Measurements from ENCODE around the gene TTC9C.
"Not testable (repeated sequence)": the region's sequence is repeated elsewhere in the genome, so short reads cannot be mapped to it uniquely, and the experiment has no call there.

Gene TTC9C

GRCh38 chr11:62709247-62710000 is 18.9 kb upstream of the TTC9C start:
- DNase-seq (ENCODE audit: low read depth), result peak; percentile 97

- no peak for DNase-seq (ENCODE audit: low read depth)
These were observed 18.3 kb upstream of the TTC9C start for GRCh38 chr11:62710001-62710345.

GRCh38 chr11:62712276-62712812 is 15.9 kb upstream of the TTC9C start:
- no peak for DNase-seq (ENCODE audit: low read depth)

- DNase-seq (ENCODE audit: low read depth), result no peak
These were observed 15.4 kb upstream of the TTC9C start for GRCh38 chr11:62712861-62713260.

- DNase-seq (ENCODE audit: low read depth), result no peak
These were observed 14.9 kb upstream of the TTC9C start for GRCh38 chr11:62713343-62713742.

- DNase-seq (ENCODE audit: low read depth), result no peak
These were observed 12.8 kb upstream of the TTC9C start for GRCh38 chr11:62715150-62716130.

GRCh38 chr11:62716206-62716605 is 12.1 kb upstream of the TTC9C start:
- no peak for DNase-seq (ENCODE audit: low read depth)

GRCh38 chr11:62716816-62717215 is 11.5 kb upstream of the TTC9C start:
- DNase-seq (ENCODE audit: low read depth), result no peak

GRCh38 chr11:62719302-62719978 is 8.8 kb upstream of the TTC9C start:
- no peak for DNase-seq (ENCODE audit: low read depth)

- DNase-seq (ENCODE audit: low read depth), result no peak
These were observed 6.3 kb upstream of the TTC9C start for GRCh38 chr11:62721994-62722393.

- DNase-seq (ENCODE audit: low read depth), result no peak
These were observed 4.1 kb upstream of the TTC9C start for GRCh38 chr11:62724171-62724570.

- no peak for DNase-seq (ENCODE audit: low read depth)
These were observed 2.6 kb upstream of the TTC9C start for GRCh38 chr11:62725646-62726045.

GRCh38 chr11:62726156-62726914 is 2.0 kb upstream of the TTC9C start:
- no peak for DNase-seq (ENCODE audit: low read depth)

GRCh38 chr11:62726915-62727164 is 1.4 kb upstream of the TTC9C start:
- DNase-seq (ENCODE audit: low read depth), result no peak

- peak; percentile 97 for DNase-seq (ENCODE audit: low read depth)
These were observed 968 bp upstream of the TTC9C start, which contains the start of gene HNRNPUL2 for GRCh38 chr11:62727165-62727871. TSS of gene HNRNPUL2 (minus strand) at chr11:62727457. CDS start at chr11:62727156, 301 bp downstream.

GRCh38 chr11:62727872-62728170 is 465 bp upstream of the TTC9C start:
- peak; percentile 68 for DNase-seq (ENCODE audit: low read depth)

- DNase-seq (ENCODE audit: low read depth), result not testable (repeated sequence)
These were observed 1.8 kb downstream of the TTC9C start for GRCh38 chr11:62730076-62730475.

GRCh38 chr11:62732830-62733229 is 4.5 kb downstream of the TTC9C start:
- no peak for DNase-seq (ENCODE audit: low read depth)

- no peak for DNase-seq (ENCODE audit: low read depth)
These were observed 8.9 kb downstream of the TTC9C start for GRCh38 chr11:62737196-62737595.

- no peak for DNase-seq (ENCODE audit: low read depth)
These were observed 19.3 kb downstream of the TTC9C start for GRCh38 chr11:62747475-62748160.

- not testable (repeated sequence) for DNase-seq (ENCODE audit: low read depth)
These were observed 21.6 kb downstream of the TTC9C start for GRCh38 chr11:62749931-62750330.
